Rectal smooth muscle tissue (tissue), 1 donor: ENCODE measurements around the gene ANP32B.
"Not testable (repeated sequence)": the region's sequence is repeated elsewhere in the genome, so short reads cannot be mapped to it uniquely, and the experiment has no call there.

Source experiments
- H3K27ac ChIP-seq: one replicate; pipeline ENCODE4 v1.7.0; 2013; ENCODE audit warnings: low read depth, low read length, inconsistent platforms
- H3K27me3 ChIP-seq: one replicate; pipeline ENCODE4 v1.7.0; 2013; ENCODE audit warnings: low read length; ENCODE audit not compliant: control insufficient read depth, insufficient read depth
- H3K36me3 ChIP-seq: one replicate; pipeline ENCODE4 v1.7.0; 2013; ENCODE audit warnings: low read length; ENCODE audit not compliant: control insufficient read depth, insufficient read depth
- H3K4me1 ChIP-seq: one replicate; pipeline ENCODE4 v1.7.0; 2013; ENCODE audit warnings: low read length; ENCODE audit not compliant: control insufficient read depth, insufficient read depth
- H3K4me3 ChIP-seq: one replicate; pipeline ENCODE4 v1.7.0; 2013; ENCODE audit warnings: low read length
- H3K9ac ChIP-seq: one replicate; pipeline ENCODE4 v1.7.0; 2013; ENCODE audit warnings: low read length

The ANP32B gene

GRCh38 chr9:97950873-97951272 lies 32.3 kb upstream of the ANP32B start:
- not testable (repeated sequence) for H3K4me3 ChIP-seq, H3K9ac ChIP-seq, H3K27me3 ChIP-seq, H3K36me3 ChIP-seq, H3K4me1 ChIP-seq, H3K27ac ChIP-seq

DNA sequence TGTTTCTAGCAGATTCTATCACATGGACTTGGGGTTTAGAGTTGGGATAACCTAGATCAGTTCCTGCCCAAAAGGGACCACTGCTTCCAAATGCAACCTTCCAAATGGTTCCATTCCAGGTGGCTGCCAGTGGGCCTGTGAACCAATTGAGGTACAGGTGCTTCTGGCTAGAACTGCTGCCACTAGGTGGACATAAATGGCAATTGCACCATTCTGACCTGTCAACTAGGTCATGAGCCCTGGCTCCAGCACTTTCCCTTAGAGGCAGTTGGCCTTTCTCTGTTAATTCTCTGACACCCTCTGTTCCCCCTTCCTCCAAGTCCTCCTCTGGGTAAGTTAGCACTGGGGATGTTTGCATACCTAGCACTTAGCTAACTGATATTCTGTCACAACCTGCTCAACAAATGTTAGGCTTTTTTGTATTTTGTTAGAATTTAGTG lies 28.6 kb upstream of the ANP32B start:
- Histone ChIP-seq H3K4me3 (no peak overlapping the region), H3K36me3 (no peaks in the 10 kb centered on the region), H3K4me1 (no peaks in the 10 kb centered on the region), H3K27ac (no peak overlapping the region), H3K9ac (no peak overlapping the region), H3K27me3 (no peaks in the 10 kb centered on the region)

GRCh38 chr9:97956331-97956730 lies 26.8 kb upstream of the ANP32B start:
- no peak overlapping the region for H3K4me3 ChIP-seq
- no peak overlapping the region for H3K9ac ChIP-seq
- no peaks in the 10 kb centered on the region for H3K36me3 ChIP-seq
- H3K27me3 ChIP-seq, result no peaks in the 10 kb centered on the region
- H3K27ac ChIP-seq, result no peak overlapping the region
- H3K4me1 ChIP-seq, result no peaks in the 10 kb centered on the region

DNA sequence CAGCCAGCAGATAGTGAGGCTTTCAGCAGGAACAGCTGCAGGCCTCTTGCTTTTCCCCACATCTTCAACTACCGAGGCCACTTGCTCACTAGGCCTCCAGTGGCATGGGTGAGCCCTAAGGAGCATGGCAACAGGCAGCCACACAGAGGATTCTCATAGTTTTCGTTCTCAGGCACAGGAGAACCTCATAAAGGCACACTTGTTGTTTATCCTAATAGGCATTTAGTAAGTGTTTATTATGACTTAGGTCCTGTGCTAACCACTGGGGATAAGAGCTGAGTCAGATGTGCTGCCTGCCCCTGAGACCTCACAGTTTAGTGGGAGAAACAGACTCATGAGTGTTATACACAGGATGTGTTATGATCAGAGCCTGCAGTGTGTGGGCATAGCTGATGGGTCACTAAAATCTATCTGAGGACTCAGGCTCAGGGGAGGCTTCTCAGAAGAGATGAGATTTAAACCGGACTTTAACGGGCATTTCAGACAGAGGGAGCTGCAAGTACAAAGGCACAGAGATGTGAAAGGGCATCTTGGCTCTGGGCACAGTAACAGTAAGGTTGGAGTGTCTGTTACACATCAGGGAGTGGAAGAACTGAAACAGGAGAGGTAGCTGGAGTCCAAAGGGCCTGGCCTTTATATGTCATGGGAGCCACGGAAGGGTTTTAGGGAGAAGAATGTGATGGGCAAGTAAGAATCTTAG lies 24.2 kb upstream of the ANP32B start:
- Histone ChIP-seq H3K4me3 (no peak overlapping the region), H3K27ac (no peak overlapping the region), H3K36me3 (no peaks in the 10 kb centered on the region), H3K27me3 (no peaks in the 10 kb centered on the region), H3K4me1 (no peaks in the 10 kb centered on the region), H3K9ac (no peak overlapping the region)

DNA sequence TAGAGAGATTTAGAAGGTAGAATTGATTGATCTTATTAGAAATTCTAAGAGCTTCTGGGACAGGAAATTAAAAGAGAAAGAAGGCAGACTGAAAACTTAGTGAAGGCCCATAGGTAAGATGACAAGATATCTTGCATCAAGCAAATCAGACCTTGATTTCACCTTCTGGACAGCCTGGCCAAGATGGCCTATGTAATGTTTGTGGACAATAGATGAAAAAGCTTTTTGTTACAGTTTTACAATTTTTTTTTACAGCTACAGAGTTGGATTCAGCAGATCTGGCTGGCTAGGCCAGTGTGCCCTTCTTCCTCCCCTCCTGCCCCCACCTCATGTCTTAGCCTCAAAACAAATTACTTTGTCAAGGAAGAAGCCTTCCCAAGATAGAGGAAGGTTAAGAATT lies 23.6 kb upstream of the ANP32B start:
- Histone ChIP-seq H3K4me3 (no peak overlapping the region), H3K27me3 (no peaks in the 10 kb centered on the region), H3K36me3 (no peaks in the 10 kb centered on the region), H3K27ac (no peak overlapping the region), H3K9ac (no peak overlapping the region), H3K4me1 (no peaks in the 10 kb centered on the region)

DNA sequence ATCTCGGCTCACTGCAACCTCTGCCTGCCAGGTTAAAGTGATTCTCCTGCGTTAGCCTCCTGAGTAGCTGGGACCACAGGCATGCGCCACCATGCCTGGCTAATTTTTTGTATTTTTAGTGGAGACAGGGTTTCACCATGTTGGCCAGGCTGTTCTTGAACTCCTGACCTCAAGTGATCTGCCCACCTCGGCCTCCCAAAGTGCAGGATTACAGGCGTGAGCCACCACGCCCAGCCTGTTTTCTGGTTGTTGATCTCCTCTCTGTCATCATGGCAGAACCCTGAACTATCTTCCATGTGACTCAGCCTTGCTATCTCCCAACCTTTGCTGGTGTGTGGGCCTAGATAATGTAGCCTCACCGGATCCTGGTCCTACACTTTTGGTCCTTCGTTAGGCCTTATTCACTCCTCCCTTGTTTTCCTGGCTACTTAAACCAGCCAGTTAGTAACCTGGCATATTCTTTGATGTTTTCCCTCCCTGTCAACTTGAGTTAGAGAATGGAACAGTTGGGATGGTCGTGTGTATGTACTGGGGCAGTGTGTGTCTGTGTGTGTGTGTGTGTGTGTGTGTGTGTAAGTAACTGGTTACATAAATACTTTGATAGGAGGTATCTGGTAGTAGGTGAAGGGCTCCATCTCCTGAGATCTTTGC lies 22.3 kb upstream of the ANP32B start:
- H3K4me3 ChIP-seq, H3K27ac ChIP-seq, H3K27me3 ChIP-seq, H3K9ac ChIP-seq, H3K4me1 ChIP-seq, H3K36me3 ChIP-seq: not testable (repeated sequence)

DNA sequence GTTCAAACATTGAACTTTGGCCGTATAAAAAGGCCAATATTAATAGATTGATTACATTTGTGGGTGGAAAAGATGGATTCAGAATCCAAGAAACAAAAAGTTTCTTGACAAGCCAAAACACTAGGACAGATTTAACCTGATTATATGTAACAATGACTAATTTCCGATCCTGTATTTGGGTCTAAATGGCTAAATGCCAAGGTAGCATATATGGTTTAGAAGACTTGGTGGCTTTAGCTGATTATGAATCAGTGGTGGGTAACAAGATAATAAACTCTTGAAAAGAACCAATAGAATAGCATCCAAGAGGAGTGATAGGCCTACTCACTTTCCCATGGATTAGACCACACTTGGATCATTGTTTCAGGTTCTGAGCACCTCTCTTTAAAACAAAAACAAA lies 21.8 kb upstream of the ANP32B start:
- Histone ChIP-seq H3K9ac (no peak overlapping the region), H3K36me3 (no peaks in the 10 kb centered on the region), H3K4me1 (no peaks in the 10 kb centered on the region), H3K27ac (no peak overlapping the region), H3K27me3 (no peaks in the 10 kb centered on the region), H3K4me3 (no peak overlapping the region)

- Histone ChIP-seq H3K27ac (no peak overlapping the region), H3K4me1 (no peaks in the 10 kb centered on the region), H3K27me3 (no peaks in the 10 kb centered on the region), H3K4me3 (no peak overlapping the region), H3K36me3 (no peaks in the 10 kb centered on the region), H3K9ac (no peak overlapping the region)
Observed at GRCh38 chr9:97962136-97962535, 21.0 kb upstream of the ANP32B start.

DNA sequence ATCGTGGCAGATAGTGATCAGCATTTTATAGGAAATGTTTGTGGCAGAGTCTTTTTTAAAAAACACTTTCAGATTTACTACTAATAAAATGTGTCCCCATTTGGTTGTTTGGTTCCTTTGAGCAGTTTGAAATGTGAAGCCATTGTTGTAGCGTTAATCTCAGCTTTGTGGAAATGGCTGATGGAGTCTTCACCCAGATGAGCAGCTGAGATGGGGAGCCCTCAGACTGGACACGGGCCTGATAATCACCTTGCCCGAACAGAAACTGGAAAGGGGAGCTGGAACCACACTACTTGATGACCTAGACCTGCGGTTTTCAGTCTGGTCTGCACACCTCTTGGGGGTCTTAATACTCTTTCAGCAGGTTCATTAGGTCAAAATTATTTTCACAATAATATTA lies 20.6 kb upstream of the ANP32B start:
- H3K27ac ChIP-seq, result no peak overlapping the region
- H3K9ac ChIP-seq, result no peak overlapping the region
- H3K27me3 ChIP-seq, result no peaks in the 10 kb centered on the region
- no peaks in the 10 kb centered on the region for H3K36me3 ChIP-seq
- no peak overlapping the region for H3K4me3 ChIP-seq
- H3K4me1 ChIP-seq, result no peaks in the 10 kb centered on the region

- Histone ChIP-seq H3K36me3 (no peaks in the 10 kb centered on the region), H3K27me3 (no peaks in the 10 kb centered on the region), H3K4me3 (no peak overlapping the region), H3K9ac (no peak overlapping the region), H3K4me1 (no peaks in the 10 kb centered on the region), H3K27ac (no peak overlapping the region)
Observed at GRCh38 chr9:97963232-97963631, 19.9 kb upstream of the ANP32B start.

- no peak overlapping the region for H3K4me3 ChIP-seq
- no peaks in the 10 kb centered on the region for H3K4me1 ChIP-seq
- H3K36me3 ChIP-seq, result no peaks in the 10 kb centered on the region
- no peak overlapping the region for H3K27ac ChIP-seq
- no peak overlapping the region for H3K9ac ChIP-seq
- H3K27me3 ChIP-seq, result no peaks in the 10 kb centered on the region
Observed at GRCh38 chr9:97964901-97965300, 18.2 kb upstream of the ANP32B start.

DNA sequence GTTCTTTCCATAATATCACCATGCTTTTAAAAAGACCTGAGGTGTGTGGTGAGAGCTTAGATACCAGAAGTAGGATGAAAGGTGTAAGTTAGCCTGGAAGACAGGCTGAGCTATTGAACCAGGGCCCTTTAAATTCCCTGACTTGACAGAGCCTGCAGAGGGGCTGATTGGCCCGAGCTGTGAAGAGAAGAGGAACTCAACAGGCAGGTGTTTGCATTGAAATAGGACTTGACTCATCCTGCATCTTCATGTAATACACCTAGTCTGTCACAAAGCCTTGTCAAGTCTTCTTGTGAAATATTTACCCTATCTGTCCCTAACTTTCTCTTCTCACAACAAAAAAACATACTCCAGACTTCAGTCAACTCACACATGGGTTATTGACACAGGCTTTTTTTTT lies 16.6 kb upstream of the ANP32B start:
- no peak overlapping the region for H3K9ac ChIP-seq
- no peaks in the 10 kb centered on the region for H3K4me1 ChIP-seq
- no peak overlapping the region for H3K27ac ChIP-seq
- no peaks in the 10 kb centered on the region for H3K27me3 ChIP-seq
- no peaks in the 10 kb centered on the region for H3K36me3 ChIP-seq
- H3K4me3 ChIP-seq, result no peak overlapping the region

- no peak overlapping the region for H3K27ac ChIP-seq
- H3K27me3 ChIP-seq, result no peaks in the 10 kb centered on the region
- no peak overlapping the region for H3K4me3 ChIP-seq
- no peaks in the 10 kb centered on the region for H3K4me1 ChIP-seq
- H3K36me3 ChIP-seq, result no peaks in the 10 kb centered on the region
- H3K9ac ChIP-seq, result no peak overlapping the region
Observed at GRCh38 chr9:97969014-97969413, 14.1 kb upstream of the ANP32B start.
